D341Med (cell line): ENCODE measurements around the gene PPFIA4.
A peak's percentile ranks its signal among the peaks of the same experiment; 100 is the strongest.

ENCODE experiments used
- DNase-seq: peaks from one replicate; pipeline ENCODE4 v3.0.0; 2012; ENCODE audit warnings: low spot score

PPFIA4 gene

GRCh38 chr1:203057911-203058675 lies 31.8 kb downstream of the PPFIA4 start:
- DNase-seq = no peak

- DNase-seq = no peak
These were observed 32.3 kb downstream of the PPFIA4 start for GRCh38 chr1:203058676-203058935.

- no peak for DNase-seq
These were observed 33.2 kb downstream of the PPFIA4 start for GRCh38 chr1:203059485-203059884.

- no peak for DNase-seq
These were observed 33.8 kb downstream of the PPFIA4 start for GRCh38 chr1:203060115-203060514.

- no peak for DNase-seq
These were observed 37.0 kb downstream of the PPFIA4 start for GRCh38 chr1:203063287-203063686.

GRCh38 chr1:203065191-203065590 lies 38.9 kb downstream of the PPFIA4 start:
- DNase-seq = no peak

GRCh38 chr1:203065986-203066385 lies 39.7 kb downstream of the PPFIA4 start:
- DNase-seq = no peak

GRCh38 chr1:203066965-203067364 lies 40.7 kb downstream of the PPFIA4 start:
- no peak for DNase-seq

GRCh38 chr1:203069030-203069747 lies 42.9 kb downstream of the PPFIA4 start:
- no peak for DNase-seq

GRCh38 chr1:203072002-203072602 lies 45.8 kb downstream of the PPFIA4 start:
- DNase-seq = no peak

- no peak for DNase-seq
These were observed 46.6 kb downstream of the PPFIA4 start for GRCh38 chr1:203072911-203073310.

- no peak for DNase-seq
These were observed 47.2 kb downstream of the PPFIA4 start for GRCh38 chr1:203073469-203073868.

GRCh38 chr1:203074610-203075009 lies 48.3 kb downstream of the PPFIA4 start:
- no peak for DNase-seq

- DNase-seq = peak; percentile 71
These were observed 49.1 kb downstream of the PPFIA4 start for GRCh38 chr1:203075236-203076030.

GRCh38 chr1:203076031-203076511 lies 49.8 kb downstream of the PPFIA4 start:
- no peak for DNase-seq

- DNase-seq = no peak
These were observed 51.1 kb downstream of the PPFIA4 start for GRCh38 chr1:203077367-203077766.

GRCh38 chr1:203077956-203078355 lies 51.7 kb downstream of the PPFIA4 start:
- no peak for DNase-seq

- DNase-seq = no peak
These were observed 52.2 kb downstream of the PPFIA4 start for GRCh38 chr1:203078478-203078877.

GRCh38 chr1:203080456-203080855 lies 54.2 kb downstream of the PPFIA4 start:
- DNase-seq = no peak

GRCh38 chr1:203081465-203082230 lies 55.4 kb downstream of the PPFIA4 start:
- no peak for DNase-seq

- no peak for DNase-seq
These were observed 55.9 kb downstream of the PPFIA4 start for GRCh38 chr1:203082231-203082505.
